Measurements from ENCODE around the gene LRMDA. TPM values are rescaled to one million over a fixed set of nuclear protein-coding genes. Genes with fewer than 3 reads are reported as not detected.

The LRMDA gene
- total RNA-seq, 1 experiment from 2014 or later = 4.8 TPM

DNA sequence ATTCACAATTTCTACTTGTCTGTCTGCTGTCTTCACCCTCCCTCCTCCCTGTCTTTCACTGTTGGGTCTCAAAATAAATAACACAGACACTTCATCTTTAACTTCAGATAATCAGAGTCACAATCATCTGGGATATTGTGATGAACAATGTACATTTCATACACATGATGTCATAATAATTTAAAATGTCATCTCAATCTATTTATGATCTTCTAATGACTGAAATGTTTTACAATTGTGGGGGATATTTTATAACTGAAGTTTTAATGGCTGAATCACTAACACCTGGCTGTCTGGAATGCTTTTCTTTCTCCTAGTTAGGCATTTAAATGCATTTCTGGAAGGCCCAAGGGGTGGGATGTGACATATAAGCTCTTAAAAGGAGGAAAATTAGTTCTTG, 859.8 kb downstream of the LRMDA start:
- Histone ChIP-seq H3K36me3 (ENCODE audit: control insufficient read depth in 1 of 2, insufficient read depth in 2 of 2, low read length in 2 of 2) (no peaks in the 10 kb centered on the region), H3K9me3 (ENCODE audit: control insufficient read depth in 1 of 2, insufficient read depth in 1 of 2, low read depth in 1 of 2, low read length in 2 of 2) (no peaks in the 10 kb centered on the region), H3K9me2 (ENCODE audit: insufficient read depth) (no peaks in the 10 kb centered on the region), H3K27ac (ENCODE audit: low read depth, low read length) (no peak overlapping the region), H3K4me3 (replicated peaks in 1 of 2; ENCODE audit: low read depth in 1 of 2, low read length in 2 of 2) (no peak overlapping the region), H3K4me1 (ENCODE audit: control insufficient read depth in 1 of 2, insufficient read depth in 2 of 2, low read length in 2 of 2) (no peaks in the 10 kb centered on the region), H3K79me2 (ENCODE audit: insufficient read depth, low read length) (no peaks in the 10 kb centered on the region), H3K27me3 (ENCODE audit: insufficient read depth, low read length) (no peaks in the 10 kb centered on the region), H4K20me1 (ENCODE audit: insufficient read depth) (no peaks in the 10 kb centered on the region), H3K4me2 (ENCODE audit: low read length) (no peak overlapping the region), H3K9ac (ENCODE audit: low read length) (no peak overlapping the region), H2AFZ (ENCODE audit: low read depth, low read length, poor library complexity, severe bottlenecking) (no peak overlapping the region)
- ChIA-PET RAD21 (ENCODE audit: low non-redundant PET in 1 of 2, low total read pairs in 2 of 2, uncharacterized antibody in 2 of 2, unreplicated experiment in 2 of 2) (no interaction called here), CTCF (no interaction called here), POLR2A (no interaction called here)
- no peak for DNase-seq (ENCODE audit: low read depth, low spot score)
- intact Hi-C loops (cut with micrococcal nuclease) = no loop called here
- ATAC-seq = no peak
- no peak for TF ChIP-seq POLR2AphosphoS5 (IDR thresholded peaks at IDR 0.05; ENCODE audit: low read depth, low read length)
- TF ChIP-seq, protein P1, sequence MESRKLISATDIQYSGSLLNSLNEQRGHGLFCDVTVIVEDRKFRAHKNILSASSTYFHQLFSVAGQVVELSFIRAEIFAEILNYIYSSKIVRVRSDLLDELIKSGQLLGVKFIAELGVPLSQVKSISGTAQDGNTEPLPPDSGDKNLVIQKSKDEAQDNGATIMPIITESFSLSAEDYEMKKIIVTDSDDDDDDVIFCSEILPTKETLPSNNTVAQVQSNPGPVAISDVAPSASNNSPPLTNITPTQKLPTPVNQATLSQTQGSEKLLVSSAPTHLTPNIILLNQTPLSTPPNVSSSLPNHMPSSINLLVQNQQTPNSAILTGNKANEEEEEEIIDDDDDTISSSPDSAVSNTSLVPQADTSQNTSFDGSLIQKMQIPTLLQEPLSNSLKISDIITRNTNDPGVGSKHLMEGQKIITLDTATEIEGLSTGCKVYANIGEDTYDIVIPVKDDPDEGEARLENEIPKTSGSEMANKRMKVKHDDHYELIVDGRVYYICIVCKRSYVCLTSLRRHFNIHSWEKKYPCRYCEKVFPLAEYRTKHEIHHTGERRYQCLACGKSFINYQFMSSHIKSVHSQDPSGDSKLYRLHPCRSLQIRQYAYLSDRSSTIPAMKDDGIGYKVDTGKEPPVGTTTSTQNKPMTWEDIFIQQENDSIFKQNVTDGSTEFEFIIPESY (IDR thresholded peaks at IDR 0.05; ENCODE audit: extremely low read depth, insufficient replicate concordance, low read length) = no peak
- no peak for TF ChIP-seq EZH2phosphoT487 (IDR thresholded peaks at IDR 0.05; ENCODE audit: borderline replicate concordance)
- no peak for TF ChIP-seq SP1 (IDR thresholded peaks at IDR 0.05; ENCODE audit: low read depth)
- TF ChIP-seq CBX3 (IDR thresholded peaks at IDR 0.05; ENCODE audit: low read depth) = no peak
- no peak for TF ChIP-seq ELF1 (IDR thresholded peaks at IDR 0.05; ENCODE audit: borderline replicate concordance, low read depth)
- TF ChIP-seq, protein P2, sequence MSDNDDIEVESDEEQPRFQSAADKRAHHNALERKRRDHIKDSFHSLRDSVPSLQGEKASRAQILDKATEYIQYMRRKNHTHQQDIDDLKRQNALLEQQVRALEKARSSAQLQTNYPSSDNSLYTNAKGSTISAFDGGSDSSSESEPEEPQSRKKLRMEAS (IDR thresholded peaks at IDR 0.05) = no peak
- TF ChIP-seq YY1 (IDR thresholded peaks at IDR 0.05; ENCODE audit: extremely low read depth, insufficient replicate concordance, low read depth, low read length) = no peak
- no peak for TF ChIP-seq CEBPB (IDR thresholded peaks at IDR 0.05; ENCODE audit: low read depth)
- no TSS peak for BruUV-seq (replicated peaks)

All from HCT116 (cell line).